Stimulated activated CD8-positive, alpha-beta memory T cell treated with anti-CD3 and anti-CD28 coated beads, Interleukin-12 subunit alpha, Interleukin-12 subunit beta, amount 100 ng/mL, for 1 hour (primary cell): ENCODE measurements around the gene IL11RA.

Experiments
- DNase-seq: peaks from one replicate; pipeline ENCODE4 v3.0.0-alpha.2; 2020; ENCODE audit warnings: low read depth

The IL11RA gene

DNA sequence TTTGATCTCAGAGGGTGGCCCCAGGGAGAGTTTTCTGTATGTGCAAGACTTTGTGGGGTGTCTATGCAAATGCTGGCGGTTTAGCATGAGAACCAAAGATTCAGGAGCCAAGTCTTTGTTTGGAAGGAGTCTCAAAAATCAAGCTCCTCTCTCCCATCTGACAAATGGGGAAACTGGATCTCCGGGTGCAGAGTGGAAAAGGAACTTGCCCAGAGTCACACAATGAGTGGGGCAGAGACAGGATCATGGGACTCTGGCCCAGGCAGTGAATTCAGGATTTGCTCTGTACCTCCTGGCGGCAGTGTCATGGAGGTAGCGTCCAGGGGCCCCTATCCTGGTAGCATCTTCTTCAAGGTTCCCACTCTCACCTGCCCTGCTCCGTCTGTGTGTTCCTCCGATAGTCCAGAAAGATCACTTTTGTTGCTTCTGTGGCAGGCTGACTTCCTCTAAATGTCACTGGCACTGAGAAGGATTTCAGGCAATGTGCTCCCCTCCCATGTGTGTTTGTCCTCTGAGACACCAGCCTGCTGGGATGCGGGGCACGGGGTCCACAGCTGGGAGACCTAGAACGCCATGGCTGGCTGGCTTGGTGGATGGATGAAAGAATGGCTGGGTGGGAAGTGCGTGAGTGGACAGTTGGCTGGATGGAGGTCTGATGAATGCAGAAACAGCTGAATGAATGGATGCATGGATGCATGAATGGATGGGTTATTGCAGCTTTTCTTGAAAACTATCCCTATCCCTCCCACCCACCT, 35.5 kb downstream of the IL11RA start:
- DNase-seq = no peak

GRCh38 chr9:34688329-34689115, 36.5 kb downstream of the IL11RA start:
- DNase-seq = no peak

DNA sequence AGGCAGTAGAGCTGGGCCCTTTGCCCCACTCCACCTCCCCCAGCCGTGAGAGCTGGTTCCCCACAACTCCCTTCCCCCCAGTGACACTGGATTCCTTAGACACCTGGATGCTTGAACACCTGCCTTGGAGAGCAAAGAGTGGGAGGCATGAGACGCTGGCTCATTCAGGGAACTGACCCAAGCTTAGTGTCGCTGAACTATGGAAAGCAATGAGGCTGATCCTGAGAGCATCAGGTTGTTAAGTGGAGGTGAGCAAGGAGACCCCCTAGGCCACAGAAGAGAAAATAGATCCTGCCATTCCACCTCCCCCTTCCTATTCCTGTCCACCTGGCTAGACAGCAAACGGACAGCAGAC, 37.1 kb downstream of the IL11RA start:
- DNase-seq = no peak

- no peak for DNase-seq
Measured at GRCh38 chr9:34689512-34689911, 37.5 kb downstream of the IL11RA start.

DNA sequence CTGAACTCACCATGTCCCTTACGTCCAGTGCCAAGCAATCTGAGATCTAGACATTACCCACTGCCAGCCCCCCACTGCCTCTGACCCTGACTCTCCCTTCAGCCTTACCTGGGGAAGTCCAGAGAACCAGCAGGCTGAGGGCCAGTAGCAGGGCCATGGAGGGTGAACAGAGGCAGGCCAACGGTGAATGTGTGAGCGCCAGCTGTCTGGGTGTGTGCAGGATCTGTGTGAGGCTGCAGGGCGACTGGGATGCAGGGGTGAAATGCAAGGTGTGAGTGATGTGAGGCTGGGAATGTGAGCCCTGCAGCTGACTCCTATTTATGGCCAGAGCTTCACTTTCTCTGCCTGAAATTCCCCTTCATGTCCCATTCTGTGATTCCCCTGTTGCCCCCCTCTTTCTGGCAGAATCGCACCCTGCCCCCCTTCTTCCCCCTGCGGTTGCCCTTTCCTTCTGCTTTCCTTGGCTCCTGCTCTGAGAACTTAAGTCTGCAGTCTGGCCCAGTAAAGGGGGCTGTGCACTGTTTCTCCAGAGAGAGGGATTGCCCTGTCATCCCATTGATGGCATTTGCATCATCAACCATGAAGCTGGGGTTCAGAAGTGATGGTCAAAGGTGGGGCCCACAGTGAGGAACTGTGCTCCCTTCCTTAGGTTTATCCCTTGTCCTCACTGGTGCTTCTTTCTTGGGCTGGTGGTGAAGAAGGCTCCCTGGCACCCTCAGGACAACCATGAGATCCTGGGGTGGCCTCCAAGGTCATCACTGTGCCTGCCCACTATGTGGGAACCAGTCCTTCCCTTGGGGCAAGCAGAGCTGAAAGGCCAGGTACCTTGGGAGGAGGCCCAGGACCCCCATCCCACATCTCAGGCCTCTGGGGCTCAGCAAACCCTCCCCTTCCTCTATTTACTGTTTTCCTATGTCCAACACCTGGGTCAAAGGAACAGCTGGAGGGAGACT, 39.3 kb downstream of the IL11RA start, which contains the start of gene CCL19:
CCL19 (minus strand) TSS at position 294 of the 953 bp plus-strand sequence; CDS start at position 157, 137 bp downstream.
- DNase-seq = no peak

DNA sequence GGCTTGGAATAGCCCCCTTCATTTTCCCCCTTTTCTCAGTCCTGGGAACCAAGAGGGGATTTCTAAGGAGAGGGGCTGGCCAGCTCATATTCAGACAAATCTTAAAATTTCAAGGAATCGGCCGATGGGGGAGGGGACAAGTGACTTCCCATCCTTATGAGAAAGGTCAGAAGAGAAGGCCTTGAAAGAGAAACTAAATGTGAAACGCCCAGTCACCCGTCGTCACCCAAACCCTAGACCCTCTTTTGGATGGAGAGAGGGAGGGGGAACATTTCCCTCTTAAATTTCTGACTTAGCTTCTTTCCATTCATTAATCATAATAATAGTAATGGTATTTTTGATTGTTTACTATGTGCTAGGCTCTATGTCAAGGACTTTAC, 39.9 kb downstream of the IL11RA start:
- DNase-seq = no peak

DNA sequence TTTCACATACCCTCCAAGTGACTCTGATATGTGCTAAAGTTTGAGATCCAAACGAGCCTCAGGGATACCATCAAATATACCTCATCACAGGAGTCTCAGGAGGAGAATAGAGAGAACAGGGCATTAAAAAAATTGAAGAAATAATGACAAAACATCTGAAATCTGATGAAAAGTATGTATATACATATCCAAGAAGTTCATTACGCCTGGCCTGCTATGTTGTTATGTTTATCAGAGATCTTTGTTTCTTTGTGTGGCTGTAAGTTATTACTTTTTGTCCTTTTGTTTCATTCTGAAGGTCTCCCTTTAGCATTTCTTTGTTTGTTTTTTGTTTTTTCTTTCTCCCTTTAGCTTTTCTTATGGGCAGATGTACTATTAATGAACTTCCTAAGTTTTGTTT, 41.6 kb downstream of the IL11RA start:
- DNase-seq = no peak

DNA sequence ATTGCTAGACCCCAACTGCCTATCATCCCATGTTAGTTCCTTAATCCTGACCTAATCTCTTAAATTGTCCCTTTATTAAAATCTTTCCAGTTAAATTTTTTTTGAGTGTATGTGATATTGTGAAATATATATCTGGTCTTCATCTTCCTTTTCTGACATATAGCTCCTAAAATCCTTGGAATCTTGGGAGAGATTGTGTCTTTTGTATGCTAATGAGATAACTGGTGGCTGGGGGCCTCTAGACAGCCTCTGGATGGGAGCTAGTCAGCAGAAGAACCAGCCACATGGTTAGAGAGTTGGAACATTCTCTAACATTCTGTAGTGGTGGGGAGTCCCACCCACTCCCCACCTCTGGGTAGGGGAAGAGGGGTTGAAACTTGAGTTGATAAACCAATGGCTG, 42.8 kb downstream of the IL11RA start:
- no peak for DNase-seq

DNA sequence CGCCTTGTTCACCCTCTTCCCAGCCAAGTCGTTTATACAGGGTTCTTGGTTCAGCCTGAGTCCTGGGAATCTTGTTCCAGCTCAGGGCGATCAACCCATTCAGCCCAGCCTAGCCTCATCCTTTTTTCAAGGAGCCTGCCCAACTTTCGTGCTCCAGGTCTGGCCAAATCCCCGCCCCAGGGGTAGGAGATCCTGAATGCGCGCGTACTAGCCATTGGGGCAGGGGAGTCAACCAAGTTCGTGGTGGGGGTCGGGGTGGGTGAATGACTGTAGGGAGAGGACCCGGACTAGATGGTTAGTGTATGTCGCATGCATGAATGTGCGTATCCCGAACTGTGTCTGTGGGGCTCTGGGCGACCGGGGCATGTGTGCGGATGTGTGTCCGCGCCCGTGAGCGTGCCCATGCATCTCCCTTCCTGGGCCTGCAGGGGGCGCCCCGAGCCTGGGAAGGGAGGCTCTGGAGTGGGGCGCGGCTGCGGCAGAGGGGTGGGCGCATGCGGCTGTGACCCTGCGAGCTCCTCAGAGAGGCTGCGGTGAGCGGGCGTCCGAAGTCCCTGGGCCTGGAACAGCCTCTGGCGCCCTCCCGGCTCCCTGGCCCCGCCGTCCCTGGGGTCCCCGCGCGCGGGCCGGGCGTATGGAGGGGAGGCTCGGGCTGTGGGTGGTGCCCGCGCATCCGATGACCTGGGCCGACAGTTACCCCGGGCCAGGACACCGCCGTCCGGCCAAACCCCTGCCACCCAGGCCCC, 49.2 kb downstream of the IL11RA start:
- peak; percentile 52 for DNase-seq

DNA sequence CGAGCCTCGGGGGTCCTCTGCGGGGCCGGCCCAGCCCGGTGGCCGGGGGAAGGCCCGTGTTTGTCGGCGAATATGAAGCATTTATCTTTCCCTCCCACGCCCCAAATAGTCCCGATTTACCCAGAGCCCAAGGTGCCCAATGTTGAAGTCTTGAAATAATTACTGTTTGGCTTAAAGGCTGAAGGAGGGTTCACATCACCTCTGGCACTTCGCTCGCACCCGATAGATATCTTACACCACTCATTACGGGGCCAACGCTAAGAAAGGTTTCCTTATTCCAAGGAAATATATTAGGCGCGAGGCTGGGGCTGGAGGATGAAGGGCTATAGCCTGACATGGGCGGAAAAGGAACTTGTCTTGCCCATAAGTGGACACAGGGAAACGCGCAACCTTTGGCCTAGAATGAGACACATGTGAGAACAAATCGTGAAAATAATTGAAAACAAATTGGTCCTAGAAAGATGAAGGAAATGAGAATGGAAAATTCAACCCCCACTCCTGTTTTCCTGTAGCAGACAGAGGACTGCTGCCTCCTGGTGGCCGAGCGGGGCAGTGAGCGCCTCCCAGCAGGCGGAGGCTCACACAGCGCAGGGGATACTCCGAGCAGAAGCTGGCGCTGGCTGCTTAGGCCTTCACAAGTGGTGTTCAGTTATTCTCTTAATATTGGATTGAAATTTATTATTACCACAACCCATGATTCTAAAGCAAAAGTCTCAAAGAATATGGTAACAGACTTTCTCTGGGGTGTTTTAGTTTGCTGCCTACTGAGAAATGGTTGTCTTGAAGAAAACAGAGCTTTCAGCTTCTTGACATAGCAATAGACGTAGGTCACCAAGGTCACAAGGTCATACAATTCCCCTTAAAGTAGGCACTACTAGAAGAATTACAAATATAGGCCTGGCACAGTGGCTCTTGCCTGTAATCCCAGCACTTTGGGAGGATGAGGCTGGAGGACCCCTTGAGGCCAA, 50.1 kb downstream of the IL11RA start:
- DNase-seq = peak; percentile 72

DNA sequence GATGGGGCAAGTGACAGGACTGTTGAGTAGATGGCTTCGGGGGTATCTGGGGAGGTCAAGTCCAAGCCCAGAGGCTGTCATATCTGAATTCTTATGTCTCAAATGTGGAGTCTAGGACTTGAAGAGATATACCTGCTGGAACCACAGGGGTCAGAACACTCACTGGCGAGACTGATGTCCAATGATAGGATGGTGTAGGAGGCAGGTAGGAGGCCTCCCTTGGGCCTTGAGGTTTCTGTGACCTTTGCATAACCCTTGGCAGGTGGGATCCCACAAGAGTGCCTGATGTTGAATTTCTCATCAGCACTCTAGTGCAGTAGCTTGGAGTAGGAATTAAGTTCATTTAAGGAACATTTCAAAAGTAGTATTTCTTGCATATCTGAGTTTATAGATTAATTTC, 55.1 kb downstream of the IL11RA start:
- no peak for DNase-seq

GRCh38 chr9:34709196-34709978, 57.4 kb downstream of the IL11RA start:
- DNase-seq = no peak

DNA sequence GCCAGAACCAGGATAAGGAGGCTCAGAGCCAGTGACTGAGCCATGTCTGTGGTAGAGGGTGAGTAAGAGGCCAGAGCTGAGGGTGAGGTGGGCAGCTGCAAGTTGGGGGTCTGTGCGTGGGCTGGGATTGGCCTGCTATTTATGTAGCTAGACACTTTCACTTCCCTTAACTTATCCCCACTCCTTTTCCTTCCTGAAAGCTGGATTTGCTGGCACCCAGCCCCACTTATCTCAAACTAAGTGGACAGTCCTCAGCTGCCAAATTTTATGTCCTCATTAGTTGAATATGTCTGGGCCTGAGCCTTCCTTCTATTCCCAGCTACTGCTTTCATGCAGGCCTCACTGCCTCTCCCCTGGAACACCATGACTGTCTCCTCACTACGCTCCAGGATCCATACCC, 58.0 kb downstream of the IL11RA start, which contains the start of gene CCL21:
CCL21 (minus strand) TSS at position 114 of the 400 bp plus-strand sequence; CDS start at position 44, 70 bp downstream.
- DNase-seq = no peak
